GM18499 (cell line): ENCODE measurements around the gene CTIF.

ENCODE experiments used
- ATAC-seq: cut with Tn5 transposase; IDR thresholded peaks from one replicate; pipeline ENCODE4 v1.9.1; 2021; ENCODE audit warnings: moderate number of reproducible peaks; ENCODE audit not compliant: insufficient read depth, unreplicated experiment

The CTIF gene

GRCh38 chr18:48531908-48532307 lies 6.9 kb upstream of the CTIF start:
- no peak for ATAC-seq

DNA sequence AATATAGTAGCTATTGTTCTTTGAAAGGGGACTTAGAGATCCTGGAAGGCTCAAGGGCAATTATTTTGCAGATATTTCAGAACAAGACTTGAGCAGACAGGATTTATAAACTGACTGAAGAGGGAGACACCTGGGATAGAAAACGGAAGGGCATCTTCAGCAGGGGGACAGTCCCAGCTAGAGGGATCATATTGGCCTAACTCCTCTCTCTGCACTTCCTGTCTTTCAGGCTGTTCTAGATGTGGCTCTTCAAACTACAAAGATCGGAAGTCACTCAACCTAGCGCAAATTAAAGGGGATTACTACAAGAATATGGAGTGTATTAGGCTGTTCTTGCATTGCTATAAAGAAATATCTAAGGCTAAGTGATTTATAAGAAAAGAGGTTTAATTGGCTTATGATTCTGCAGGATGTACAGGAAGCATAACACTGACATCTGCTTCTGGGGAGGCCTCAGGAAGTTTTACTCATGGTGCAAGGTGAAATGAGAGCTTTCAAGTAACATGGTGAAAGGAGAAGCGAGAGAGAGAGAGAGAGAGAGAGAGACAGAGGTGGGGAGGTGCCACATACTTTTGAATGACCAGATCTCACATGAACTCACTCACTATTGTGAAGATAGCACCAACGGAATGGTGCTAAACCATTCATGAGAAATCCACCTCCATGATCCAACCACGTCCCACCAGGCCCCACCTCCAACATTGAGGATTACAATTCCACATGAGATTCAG lies 5.3 kb upstream of the CTIF start:
- no peak for ATAC-seq

GRCh38 chr18:48534364-48534763 lies 4.5 kb upstream of the CTIF start:
- no peak for ATAC-seq

GRCh38 chr18:48535956-48536355 lies 2.9 kb upstream of the CTIF start:
- ATAC-seq = no peak

DNA sequence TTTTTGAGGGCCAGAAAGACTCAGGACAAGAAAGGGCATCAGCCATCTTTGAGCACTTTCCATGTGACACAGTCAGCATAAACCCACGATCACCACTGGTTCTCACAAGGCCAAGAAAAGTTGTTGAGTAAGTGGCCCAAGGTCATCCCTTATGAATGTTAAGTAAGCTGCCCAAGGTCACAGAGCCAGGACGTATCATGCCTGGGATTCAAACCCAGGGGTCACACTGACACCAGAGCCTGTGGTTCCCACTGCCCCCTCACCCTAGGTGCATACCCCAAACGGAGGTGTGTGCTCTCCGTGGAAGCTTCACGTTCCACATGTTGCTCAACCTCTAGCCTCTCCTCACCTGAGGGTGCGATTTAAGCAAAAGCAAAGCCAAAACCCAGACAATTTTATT lies 2.3 kb upstream of the CTIF start:
- no peak for ATAC-seq

GRCh38 chr18:48539406-48540250 lies 797 bp downstream of the CTIF start:
- ATAC-seq = no peak

DNA sequence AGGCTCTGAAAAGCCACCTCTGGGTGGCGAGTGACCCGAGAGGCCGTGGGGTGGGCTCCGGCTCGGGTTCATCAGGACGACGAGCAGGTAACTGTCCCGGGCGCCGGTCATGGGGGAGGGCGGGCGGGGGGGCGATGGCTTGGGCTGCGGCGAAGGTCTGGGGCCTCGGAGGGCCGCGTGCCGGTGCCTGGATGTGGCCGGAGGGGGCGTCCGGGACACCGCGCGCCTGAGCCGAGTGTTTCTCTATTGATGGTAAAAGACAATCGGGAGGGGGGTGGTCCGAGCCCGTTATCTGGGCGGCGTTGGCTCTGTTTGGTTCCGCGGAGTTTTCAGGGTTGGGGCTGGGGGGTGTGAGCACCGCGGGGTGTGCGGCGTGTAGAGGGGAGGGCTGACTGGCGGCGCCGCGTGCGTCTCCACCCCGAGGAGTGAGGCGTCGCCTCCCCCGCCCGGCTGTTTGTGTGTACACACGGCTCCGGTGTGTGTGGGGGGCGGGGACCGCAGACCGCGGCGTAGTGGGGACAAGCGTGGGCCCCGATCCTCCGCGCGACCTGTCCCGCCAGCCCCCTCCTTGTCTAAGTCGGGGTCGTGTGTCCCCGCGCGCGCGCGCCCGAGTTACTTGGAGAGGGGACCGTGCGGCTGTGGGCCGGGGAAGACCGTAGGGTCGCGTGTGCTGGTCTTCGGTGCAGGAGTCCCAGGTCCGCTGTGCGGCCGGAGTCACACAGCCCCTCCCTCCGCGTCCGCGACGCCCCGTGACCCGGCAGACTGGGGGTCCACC lies 1.6 kb downstream of the CTIF start:
- ATAC-seq = no peak

DNA sequence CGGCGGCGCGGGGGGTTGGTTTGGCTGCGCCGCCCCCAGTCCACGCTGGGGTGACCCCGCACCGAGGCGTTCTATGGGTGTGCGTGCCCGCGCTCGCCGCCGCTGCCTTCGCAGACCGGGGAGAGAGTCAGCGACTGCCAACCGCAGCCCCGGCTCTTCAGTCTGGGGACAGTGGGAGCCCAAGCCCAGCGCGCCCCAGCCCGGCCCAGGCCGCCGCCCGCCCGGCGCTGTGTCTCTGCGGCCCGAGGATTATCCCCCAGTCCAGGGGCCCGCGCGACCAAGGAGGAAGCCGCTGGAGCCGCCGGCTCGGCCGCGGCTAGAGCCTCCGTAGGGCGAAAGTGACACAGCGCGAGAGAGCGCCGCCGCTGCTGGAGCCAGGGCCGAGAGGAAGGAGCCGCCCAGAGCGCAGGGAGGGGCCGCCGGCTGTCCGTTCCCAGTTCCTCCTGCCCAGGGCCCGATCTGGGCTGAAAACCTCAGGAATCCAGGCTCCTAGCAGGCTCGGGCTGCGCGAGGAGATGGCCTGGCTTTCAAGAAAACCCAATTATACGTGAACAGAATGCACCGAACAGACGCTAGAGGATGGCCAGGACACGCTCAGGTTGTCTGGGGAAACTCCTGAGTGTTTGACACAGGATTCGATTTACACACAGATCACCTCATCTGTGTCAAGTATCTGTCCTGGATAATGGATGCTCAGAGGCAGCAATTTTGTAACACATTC lies 2.4 kb downstream of the CTIF start:
- ATAC-seq = no peak

- no peak for ATAC-seq
Measured at GRCh38 chr18:48541747-48542400, 3.0 kb downstream of the CTIF start.

DNA sequence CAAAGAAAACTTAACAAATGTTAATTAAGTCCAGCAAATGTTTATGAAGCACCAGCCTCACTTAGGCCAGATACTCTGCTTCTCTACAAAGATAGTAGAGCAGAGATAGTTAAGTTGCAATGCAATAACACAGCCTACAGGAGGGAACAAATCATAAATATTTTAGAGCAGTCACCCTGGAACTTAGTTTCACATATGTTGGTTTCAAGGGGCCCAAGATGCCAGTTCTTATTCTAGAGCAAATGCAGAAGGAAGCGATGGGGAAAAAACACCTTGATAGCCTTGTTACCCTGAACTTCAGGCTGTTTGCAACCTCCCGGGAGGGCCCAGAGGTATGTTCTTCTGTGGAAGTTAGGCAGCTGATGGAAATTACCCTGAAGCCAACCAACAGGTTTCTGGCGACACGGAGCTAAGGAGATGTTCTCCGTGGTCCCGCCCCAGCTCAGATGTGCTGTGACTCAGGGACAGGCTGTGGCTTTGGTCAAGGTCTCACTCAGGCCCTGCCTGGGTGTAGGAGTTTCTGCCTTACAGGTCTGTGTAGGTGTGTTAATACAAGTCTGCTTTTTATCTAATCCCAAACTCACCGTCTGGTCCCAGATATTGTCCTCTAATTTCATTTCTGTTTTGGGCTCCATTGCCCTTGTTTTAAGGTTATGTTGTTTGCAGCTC lies 3.8 kb downstream of the CTIF start:
- no peak for ATAC-seq

- ATAC-seq = no peak
Measured at GRCh38 chr18:48543228-48543627, 4.4 kb downstream of the CTIF start.

- no peak for ATAC-seq
Measured at GRCh38 chr18:48544116-48544515, 5.3 kb downstream of the CTIF start.

DNA sequence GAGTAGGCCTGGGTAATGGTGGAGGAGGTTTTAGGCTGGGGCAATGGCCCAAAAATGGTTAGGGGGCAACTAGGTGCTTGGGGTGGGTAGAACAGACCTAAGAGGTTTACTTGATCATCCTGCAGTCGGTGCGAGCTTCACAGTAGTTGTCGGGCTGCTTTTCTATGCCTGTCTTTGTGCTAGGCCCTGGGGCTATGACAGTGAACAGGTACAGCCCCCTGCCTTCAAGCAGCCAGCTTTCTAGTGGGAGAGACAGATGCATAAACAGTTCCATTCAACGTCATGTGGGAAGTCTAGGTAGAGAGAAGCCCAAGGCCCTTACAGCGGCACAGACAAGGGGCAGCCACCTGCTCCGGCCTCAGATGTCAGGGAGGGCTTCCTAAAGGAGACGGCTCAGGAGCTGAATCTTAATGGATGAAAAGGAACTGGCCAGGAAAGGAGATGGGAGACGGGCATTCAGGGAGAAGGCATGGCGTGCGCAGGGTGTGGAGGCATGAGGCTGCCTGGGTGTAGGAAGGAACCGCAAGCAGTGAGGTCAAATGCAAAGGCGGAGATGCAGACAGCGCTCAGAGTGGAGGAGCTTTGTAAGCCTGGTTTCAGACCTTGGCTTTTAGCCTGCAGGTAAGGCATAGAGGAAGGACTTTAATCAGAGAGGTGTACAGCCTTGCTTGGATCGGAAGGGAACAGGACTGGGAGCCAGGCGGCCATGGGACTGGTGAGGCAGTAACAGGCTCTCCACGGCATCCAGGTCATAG lies 6.0 kb downstream of the CTIF start:
- ATAC-seq = no peak

DNA sequence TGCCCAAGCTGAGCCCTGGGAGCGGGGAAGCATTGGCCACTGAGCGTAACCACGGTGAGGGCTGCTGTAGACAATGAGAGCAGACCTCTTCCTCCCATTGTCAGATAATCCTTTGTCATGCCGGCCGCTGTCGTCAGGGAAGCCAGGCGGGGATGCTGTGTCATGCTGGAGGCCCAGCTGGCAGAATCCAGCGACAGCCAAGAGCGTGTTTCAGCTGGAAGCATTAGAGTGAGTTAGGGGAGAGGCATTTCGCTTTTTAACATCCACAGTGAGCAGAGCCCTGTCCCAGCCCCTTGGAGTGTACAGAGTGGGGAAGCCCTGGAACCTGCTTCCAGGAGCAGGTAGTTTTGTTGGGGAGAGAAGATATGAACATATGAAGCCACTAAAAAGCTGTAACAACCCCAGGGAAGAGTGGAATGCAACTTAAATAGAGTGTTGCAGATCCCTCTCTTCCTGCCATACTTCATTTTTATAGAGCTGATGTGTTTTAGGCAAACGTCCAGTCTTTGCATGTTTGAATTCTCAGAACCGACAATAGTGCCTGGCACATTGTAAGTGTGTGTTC lies 7.0 kb downstream of the CTIF start:
- ATAC-seq = no peak

- no peak for ATAC-seq
Measured at GRCh38 chr18:48546396-48546795, 7.6 kb downstream of the CTIF start.

DNA sequence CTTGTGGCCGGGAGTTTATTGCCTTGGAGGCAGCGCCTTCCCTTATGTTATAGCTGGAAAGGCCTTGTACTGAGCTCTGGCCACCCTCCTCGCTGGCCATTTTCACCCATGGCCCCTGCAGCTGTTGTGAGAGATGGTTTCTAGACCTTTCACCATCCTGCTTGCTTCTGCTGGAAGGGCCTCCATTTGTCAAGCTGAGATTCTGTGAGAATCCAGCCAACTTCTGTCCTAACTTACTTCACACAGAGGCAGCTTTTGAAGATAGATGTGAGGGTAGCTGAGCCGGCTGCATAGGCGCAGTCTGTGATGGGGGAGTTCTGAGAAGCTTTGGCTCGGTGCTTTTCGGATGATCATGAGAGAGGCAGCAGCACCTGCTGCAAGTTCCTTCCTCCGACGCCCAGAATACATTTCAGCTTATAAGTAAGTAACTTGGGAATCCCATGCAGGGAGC lies 8.7 kb downstream of the CTIF start:
- ATAC-seq = no peak

DNA sequence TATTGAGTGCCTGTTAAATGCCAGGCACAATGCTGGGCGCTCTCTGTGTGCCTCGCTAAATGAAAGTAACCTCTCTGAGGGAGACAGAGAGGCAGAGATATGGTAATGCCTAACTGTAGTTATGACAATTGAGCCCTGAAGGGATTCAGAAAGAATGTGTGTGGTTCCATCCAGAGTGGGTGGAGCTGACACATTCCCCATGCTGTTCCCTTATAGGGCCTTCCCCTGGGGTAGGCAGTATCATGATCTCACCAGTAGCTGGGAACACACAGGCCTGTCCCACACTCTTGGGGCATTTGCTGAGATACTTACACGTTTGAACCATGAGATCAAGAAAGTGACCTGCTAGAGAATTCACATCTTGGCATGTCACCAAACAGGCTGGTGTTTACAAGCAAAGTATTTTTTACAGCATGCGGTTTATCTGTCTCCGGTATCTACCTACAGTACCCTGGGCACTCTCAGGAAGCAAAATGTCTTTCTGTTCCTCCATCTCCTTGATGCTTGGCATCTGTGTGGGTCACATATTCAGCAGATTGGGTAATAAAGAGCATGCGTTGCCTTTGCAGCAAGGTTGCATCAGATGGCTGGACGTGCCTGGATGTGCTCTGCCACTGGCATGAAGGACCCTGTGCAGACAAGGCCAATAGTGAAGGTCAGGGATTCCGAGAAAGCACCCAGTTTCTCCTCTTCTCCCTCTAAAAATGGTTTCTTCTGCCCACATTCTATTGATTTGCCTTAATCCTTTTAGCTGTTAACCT lies 9.4 kb downstream of the CTIF start:
- ATAC-seq = no peak

- ATAC-seq = no peak
Measured at GRCh38 chr18:48548921-48549320, 10.1 kb downstream of the CTIF start.
